ENCODE data around the gene WDR35. TPM values are rescaled to one million over a fixed set of nuclear protein-coding genes. Genes with fewer than 3 reads are reported as not detected.

WDR35 gene
- polyA plus RNA-seq (ENCODE audit: insufficient read length in 10 of 10): 10 to 100 TPM in 2 of 10 donors, 1 to 10 TPM in 8; 5.8 to 11.5 (median 8.3) TPM
- long read RNA-seq, donor 1: 0 reads
- long read RNA-seq, donor 2: 0 reads
- long read RNA-seq, donor 3: 0 reads
- long read RNA-seq, donor 4: 0 reads
- long read RNA-seq, donor 5: 0 reads
- long read RNA-seq, donor 6: 0 reads
- long read RNA-seq, donor 7: 0 reads
- long read RNA-seq, donor 8, full-length matches to known transcripts: 1 of 1 reads
- long read RNA-seq, donor 8, partial matches to known transcripts: 0 of 1 reads
- long read RNA-seq, donor 8, other reads (novel, unspliced or antisense): 0 of 1 reads
- long read RNA-seq, donor 9: 0 reads

DNA sequence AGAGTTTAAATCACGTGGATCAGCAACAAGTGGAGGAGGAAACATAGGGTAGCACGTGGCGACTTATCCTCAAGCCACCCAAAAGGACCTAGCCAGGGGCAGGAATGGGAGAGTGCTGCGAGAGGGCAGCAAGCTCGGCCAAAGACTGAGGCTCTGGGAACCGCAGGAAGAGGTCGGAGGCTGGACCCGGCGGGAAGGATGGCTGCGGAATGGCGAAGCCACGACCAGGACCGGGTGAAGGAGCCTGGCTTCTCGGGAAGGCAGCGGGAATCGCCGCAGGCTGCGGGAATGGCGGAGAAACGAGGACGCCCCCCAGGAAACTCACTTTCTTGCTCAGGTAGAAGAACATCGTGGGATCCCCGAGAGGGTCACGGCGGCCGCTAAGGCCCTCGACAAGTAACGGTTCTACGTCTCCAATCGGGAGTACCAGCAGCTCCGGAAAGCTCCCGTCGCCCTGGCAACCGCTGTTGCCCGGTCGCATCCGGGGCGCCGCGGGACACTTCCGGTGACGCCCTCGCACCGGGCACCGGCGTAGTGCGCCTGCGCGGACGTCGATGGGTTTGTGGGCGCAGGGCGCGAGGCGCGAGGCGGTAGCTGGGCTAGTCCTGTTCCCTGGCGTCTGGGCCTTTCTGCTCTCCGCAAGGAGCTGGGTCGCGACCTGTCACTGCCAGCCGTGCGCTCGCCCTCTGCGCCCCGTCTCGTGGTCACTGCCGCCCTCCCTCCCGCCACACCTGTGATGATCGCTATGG, at the start of gene WDR35:
Gene WDR35, minus strand, starts transcription at position 439 of the 749 bp plus-strand sequence. Its CDS starts 90 bp downstream, at position 349.
- DNase-seq: peak; percentile 83 to 91 (median 88)

DNA sequence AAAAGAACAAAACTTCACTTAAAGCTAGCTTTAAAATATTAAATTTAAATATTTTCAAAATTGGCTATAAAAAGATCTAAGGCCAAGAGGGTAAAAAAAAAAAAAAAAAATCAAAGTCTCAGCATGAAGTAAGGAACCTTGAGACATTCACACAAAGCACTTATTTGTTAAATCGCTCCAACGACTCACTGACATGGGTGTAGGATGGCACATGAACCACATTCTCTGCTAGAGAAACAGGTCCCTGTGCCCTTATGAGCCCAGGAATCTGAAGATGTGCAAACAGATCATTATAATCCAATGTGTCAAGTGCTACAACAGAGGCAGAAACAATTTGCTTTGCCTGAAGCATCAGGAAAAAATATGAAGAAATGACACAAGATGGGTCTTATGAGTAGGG, 47.8 kb upstream of the WDR35 start:
- no peak for DNase-seq

DNA sequence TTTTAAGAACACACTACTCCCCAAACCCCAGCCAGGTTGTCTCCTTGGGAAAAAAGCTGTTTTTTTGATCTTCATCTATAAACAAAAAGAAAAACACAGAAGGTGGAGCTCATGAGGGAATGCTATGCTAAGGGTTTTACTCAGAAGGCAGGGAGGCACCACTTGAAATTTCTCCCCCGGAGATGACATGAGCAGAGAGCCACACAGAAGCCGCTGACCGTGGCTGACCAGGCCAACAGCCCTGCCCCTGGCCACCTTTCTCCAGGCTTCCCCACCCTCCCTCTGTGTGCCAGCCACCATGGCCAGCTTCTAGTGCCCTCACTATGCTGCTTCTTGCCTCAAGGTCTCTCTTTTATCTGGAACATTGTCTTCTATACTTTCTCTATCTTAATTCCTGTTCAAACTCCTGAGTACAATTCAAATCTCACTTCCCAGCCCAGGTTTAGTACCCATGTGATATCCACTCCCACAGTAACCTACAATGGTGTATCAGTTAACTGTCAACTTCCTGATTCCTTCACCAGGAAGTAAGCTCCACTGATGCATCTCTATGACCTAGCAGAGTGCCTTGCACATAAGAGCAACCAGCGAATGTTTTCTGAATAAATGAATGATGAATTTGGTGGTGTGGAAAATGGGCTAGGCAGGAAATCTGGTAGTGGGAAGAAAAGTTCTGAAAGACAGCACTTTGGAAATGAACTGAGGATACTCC, 46.2 kb upstream of the WDR35 start:
- no peak for DNase-seq

DNA sequence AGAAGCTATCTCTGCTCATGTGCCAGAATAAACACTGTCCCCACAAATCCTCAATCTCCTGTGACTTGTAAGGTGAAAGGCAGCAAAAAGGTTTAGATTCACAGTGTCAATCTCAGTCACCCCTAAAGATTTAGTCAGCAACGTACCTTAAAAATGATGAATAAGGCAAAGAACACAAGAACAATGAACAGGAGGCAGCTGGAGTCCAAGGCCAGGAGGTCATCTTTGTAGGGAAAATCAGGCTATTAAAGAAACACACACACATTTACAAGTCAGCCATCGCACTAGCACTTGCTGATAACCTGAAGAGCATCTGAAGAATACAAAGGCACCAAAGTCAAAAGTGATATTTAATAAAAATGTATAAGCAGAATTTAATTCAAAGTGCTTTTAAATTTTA, 44.9 kb upstream of the WDR35 start:
- DNase-seq: no peak

DNA sequence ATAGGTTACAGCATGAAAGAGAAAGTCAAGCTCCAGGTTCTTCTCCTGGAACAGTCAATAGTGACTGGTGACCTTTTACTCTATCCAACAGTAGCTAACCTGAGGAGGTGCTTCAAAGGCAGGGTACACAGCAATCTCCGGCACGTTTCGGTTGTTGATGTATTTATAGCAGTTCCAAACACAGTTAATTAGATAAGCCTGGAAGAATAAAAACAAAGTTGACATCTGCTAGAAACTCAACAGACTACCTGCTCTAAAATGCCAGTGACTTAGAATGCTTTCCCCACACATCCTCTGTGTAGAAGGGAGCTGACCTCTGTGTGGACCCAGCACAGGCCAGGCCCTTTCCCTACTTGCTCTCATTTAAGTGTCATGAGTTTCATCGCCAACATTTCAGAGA, 44.3 kb upstream of the WDR35 start:
- no peak for DNase-seq

DNA sequence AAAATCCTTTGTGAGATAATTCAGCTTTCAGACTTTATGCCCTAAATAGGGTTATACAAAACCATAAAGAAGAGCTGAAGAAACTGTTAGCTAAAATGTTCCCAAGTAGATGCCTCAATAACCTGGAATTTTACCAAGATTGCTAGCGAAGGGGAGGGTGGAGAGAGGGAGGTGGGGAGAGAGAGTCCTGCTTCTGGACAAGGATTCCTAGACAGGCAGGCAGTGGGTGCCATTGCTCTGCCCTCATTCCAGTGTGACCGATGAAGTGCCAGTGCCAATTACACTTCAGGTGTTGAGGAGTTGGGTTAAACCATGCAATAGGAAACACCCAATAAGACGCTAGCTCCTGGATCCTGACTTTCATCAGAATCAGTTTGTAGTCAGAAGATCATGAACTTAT, 43.4 kb upstream of the WDR35 start:
- DNase-seq: no peak

DNA sequence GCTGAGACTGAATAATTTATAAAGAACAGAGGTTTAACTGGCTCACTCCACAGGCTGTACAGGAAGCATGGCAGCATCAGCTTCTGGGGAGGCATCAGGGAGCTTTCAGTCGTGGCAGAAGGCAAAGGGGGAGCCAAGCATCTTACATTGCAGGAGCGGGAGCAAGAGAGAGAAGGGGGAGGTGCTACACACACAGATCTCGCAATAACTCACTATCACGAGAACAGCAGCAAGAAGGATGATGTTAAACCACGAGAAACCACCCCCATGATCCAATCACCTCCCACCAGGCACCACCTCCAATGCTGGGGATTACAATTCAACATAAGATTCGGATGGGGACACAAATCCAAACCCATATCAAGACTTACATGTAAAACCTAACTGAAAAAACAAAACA, 40.3 kb upstream of the WDR35 start:
- DNase-seq: no peak

DNA sequence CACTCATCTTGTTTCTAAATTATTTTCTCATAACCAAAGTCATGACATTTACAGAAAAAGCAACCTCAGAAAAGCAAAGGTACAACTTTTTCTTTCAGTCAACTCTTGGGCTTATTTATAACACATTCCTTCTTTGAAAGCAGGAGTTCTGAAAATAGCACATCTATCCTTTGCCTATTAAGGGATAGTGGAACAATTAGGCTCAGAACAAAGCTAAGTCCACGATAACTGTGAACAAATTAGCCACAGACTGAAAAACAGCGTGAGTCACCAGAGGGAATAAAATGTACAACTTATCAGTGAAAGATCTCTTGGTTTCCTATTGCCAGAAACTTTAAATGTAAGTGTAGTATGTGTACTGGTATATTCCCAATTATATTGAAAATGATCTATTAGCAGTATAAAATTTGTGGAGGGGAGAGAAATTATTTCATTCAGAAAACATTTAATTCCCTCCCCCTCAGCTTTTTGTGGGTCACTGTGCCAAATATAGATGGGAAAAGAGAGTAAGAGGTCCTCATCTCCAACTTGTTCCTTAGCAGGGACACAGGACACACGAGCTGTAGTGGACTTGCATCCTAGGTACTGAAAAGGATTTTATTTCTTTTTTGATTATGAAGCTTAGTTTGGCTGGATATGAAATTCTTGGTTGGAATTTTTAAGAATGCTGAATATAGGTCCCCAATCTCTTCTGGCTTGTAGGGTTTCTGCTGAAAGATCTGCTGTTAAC, 38.0 kb upstream of the WDR35 start:
- no peak for DNase-seq

DNA sequence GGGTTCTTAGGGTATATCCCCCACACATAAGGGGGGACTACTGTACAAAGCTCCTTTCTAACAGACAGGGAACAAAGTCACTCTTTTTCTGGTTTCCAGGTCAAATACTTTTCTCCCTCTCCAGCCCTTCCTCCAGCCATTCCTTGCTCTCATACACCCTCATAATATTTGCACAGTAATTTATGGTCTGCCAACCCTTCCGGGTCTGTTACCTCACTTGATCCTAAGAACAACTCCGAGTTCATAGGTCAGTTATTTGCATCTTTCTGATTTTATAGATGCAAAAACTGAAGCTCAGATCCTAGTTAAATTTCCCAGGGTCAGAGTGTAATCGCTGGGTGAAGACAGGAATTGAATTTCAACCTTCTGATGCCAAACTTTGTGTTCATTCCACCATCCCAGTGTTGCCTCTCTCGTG, 37.4 kb upstream of the WDR35 start:
- no peak for DNase-seq

DNA sequence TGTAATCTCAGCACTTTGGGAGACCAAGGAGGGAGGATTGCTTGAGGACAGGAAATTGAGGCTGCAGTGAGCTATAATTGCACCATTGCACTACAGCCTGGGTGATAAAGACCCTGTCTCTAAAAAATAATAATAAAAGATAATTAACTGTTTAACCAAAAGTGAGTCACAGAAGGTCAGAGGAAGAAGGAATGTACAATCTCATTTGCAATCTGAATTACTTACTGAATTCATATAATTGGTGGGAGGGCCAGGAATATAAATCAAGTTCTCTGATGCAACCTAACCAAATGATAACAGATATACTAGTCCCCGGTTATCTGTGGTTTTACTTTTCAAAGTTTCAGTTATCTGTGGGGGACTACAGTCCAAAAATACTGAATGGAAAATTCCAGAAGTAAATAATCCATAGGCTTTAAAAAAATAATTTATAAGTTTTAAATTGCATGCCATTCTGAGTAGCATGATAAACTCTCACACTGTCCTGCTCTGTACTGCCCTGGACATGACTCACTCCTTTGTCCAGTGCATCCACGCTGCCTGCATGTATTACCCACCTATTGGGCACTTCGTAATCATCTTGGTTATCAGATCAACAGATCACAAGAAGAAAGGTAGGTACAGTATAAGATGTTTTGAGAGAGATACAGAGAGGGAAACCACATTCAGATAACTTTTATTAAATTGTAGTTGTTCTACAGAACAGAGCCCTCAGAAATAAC, 35.3 kb upstream of the WDR35 start:
- DNase-seq: peak in 1 of 3 donors; percentile 41

DNA sequence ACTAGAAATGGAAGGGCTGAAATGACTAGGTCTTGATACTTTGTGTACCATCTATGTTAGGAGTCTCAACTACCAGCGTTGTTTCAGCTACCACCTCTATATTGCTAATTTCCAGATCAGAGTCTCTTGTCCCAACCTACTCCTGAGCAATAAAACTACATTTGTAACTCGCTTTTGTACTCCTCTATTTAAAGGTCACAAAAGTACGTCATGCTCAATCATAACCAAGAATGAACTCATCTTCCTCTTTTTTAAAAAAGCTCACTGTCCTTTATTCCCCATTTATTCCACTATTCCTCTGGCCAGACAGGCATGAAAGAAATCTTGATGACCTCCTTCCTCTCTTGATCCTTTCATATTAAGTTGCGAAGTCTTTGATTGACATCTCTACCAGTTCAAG, 33.8 kb upstream of the WDR35 start:
- no peak for DNase-seq

DNA sequence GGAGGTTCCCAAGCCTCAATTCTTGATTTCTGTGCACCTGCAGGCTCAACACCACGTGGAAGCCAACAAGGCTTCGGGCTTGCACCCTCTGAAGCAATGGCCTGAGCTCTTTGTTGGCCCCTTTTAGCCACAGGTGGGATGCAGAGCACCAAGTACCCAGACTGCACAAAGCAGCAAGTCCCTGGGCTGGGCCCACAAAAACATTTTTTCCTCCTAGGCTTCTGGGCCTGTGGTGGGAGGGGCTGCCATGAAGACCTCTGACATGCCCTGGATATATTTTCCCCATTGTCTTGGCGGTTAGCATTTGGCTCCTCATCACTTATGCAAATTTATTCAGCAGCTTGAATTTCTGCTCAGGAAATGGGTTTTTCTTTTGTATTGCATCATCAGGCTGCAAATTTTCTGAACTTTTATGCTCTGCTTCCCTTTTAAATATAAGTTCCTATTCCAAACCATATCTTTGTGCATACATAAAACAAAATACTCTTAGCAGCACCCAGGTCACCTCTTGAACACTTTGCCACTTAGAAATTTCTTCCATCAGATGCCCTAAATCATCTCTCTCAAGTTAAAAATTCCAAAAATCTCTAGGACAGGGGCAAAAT, 31.6 kb upstream of the WDR35 start:
- no peak for DNase-seq

DNA sequence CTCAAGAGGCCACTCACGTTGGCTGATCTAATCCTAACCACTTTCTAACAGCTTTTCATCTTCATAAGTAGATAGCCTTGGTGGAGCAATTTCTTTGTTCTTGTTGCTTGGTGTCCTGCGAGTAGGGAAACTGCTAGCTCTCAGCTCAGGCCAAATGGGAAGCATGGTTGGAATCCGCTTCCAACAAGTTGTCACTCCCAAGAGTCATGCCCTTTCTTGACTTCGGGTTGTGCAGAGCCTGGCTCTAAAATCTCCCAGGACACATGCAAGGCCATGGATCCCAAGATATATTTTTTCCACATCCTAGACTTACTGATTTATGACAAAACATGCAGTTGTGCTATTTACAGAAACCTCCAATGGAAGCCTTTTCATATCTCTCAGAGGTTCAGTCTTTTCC, 29.8 kb upstream of the WDR35 start:
- DNase-seq: no peak

DNA sequence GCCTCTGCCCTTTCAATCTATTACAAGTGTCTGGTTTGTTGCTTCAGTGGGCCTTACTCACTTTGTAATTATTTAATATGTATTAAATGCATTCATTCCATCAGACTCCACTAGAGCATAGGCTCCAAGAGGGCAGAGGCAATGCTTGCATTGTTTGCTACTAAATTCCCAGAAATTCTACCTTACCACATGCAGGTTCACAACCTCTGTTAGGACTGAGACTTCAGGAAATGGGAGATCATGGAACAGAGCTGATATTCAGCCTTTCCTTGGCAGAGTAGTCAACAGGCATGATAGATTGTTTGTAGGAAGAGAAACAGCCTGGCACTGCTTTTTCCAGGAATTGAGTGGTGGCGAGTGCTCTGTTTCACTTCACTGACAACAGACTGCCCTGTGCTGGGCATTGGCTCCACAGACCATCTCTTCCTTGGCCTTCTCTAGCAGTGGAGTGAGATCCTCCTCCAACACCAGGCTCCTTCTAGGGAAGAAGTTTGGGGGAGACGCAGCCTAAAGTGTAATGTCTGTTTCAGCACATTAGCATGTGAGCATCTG, 28.8 kb upstream of the WDR35 start:
- no peak for DNase-seq

DNA sequence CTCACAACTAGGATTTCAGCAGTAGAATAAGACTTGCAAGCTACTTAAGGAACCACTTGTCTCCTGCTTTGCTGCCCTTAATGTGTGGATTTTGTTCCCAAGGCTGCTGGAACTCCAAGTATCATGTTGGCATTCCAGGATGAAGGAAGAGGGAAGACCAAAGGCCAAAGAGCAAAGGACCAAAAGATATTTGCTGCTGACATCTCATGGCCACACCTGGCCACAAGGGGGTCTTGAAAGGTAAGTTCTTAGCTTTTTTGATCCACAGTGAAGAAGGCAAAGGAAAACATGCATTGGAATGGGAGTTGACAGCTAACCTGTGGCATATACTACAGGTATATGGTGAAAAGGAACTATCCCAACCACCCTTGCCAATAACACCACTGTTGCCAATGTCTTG, 26.4 kb upstream of the WDR35 start:
- DNase-seq: no peak

DNA sequence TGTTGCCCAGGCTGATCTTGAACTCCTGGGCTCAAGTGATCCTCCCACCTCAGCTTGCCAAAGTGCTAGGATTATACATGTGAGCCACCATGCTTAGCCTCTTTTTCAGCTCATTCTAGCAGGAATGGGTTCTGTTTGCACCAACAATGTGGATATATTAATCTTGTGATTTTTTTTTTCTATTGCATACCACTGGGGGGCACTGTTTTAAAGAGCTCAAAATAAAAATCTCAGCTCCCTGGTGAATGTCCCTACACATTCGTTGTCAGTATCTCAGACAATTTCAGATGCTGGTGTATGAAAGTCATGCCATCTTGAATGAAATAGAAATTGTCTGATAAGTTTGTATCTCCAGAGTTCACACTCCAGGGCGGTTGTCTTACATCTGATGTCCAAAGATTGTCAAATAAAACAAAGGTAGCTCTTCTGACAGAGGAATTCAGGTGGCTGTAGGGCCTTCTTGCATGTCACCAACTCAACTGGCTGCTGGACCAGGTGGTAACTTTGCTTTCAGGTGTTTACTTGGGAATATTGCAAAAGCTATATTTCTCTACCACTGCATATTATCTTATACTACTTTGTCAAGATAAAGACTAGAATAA, 25.7 kb upstream of the WDR35 start:
- DNase-seq: peak; percentile 57 to 72 (median 64)

DNA sequence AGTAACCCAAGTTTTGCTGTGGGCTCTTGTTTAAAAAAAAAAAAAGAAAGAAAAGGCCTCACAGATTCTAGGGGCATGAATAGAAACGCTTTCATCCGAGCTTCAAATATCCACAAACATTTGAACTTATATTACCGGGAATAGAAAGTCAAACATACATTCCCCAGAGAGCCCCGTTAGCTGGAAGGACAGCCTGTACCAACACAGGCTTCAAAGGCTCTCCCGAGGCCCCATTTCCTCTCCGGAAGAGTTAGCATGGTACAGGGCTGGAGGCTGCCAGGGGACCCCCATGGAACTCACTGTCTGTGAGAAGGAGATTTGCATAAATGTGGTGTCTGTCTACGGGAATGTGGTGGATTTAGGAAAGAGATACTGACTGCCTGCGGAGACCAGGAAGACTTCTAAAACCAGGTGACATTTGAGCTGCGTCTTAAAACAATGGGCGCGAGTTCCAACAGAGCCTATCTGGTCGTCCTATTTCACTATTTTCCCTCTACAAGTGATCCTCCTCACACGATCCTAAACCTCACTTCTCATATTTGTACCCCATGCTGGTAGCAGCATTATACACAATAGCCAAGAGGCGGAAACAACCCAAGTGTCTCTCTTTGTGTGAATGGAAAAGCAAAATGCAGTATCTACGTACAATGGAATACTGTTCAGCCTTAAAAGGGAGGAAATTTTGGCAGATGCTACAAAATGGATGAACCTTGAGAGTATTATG, 23.4 kb upstream of the WDR35 start:
- peak in 1 of 3 donors; percentile 18 for DNase-seq

DNA sequence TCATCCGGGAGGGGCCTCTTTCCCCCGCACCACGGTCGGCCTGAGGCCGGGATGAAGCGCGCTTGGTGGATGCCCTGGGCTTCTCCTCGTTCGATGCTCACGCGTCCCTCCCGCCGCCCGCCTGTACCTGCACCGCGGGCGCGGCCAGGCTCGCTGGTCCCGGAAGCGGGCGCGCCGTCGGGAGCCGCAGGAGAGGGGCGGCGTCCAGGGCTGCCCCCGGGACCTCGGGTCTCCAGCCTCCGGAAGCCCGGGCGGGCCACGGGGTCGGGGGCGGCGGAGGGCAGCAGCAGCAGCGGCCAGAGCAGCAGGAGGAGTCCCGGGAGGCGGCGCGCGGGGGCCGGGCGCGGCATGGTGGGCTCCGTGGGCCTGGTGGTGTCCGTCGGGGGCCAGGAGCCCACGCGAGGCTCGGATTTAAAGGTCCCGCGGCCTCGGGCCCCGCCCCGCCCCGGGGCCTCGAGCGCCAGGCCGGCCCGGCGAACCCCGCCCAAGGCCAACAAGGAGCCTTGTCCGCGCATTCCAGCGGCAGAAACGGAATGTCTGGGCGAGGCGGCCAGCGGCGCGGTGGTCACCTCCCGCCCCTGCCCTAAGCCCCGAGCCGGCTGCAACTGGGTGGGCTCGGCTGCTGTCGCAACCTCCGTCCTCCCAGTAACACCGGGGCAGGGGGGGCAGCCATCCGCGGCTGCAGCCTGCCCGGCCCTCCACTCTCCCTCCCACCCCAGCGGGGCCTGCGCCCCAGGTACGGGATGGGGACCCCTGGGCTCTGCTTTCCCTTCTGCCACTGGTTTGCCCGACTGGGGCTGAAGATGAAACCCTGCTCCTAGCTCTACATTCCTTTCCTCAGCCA, 22.6 kb upstream of the WDR35 start, which contains the start of gene MATN3:
Gene MATN3, minus strand, starts transcription at position 387 of the 844 bp plus-strand sequence. Its CDS starts 37 bp downstream, at position 350.
- peak in 1 of 3 donors; percentile 58 for DNase-seq

DNA sequence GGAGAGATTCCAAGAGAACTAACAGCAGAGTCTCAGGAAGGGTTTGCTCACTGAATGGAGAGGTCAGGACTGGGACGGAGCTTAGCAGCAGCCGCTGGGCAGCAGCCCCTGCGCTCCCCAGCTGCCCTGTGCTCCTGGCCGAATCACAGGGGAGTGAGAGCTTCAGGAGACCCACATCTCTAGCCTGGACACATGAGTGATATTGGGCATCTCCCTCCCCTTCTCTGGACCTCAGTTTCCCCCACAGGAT, 22.1 kb upstream of the WDR35 start:
- no peak for DNase-seq

All from muscle of back (tissue), 13 donors.